Mucosa of descending colon (tissue), 3 donors: ENCODE data around the gene KCNG1. TPM values are rescaled to one million over a fixed set of nuclear protein-coding genes. Genes with fewer than 3 reads are reported as not detected.

Source experiments
- ATAC-seq: fragments of 200-7000 bp; cut with Tn5 transposase; one replicate; pipeline ENCODE4 v1.9.1; 2020; ENCODE audit warnings: mild to moderate bottlenecking, moderate library complexity
- DNase-seq, 3 donors: peaks; one replicate each; pipeline ENCODE4 v3.0.0-alpha.2; 2020
- H3K36me3 ChIP-seq: fragments of 200-600 bp; one replicate; pipeline ENCODE4 v1.8.0; 2021; ENCODE audit warnings: low read depth, mild to moderate bottlenecking
- H3K4me1 ChIP-seq: fragments of 200-600 bp; one replicate; pipeline ENCODE4 v1.8.0; 2021; ENCODE audit warnings: low read depth, mild to moderate bottlenecking
- H3K4me3 ChIP-seq: fragments of 200-600 bp; one replicate; pipeline ENCODE4 v1.8.0; 2021; ENCODE audit warnings: mild to moderate bottlenecking
- H3K9me3 ChIP-seq: fragments of 200-600 bp; one replicate; pipeline ENCODE4 v1.8.0; 2021; ENCODE audit warnings: mild to moderate bottlenecking
- CTCF ChIP-seq: fragments of 200-600 bp; IDR thresholded peaks from one replicate; pipeline ENCODE4 v1.8.0; 2022; ENCODE audit warnings: antibody characterized with exemption, mild to moderate bottlenecking
- intact Hi-C, 2 donors: fragments of 100-400 bp; cut with DNase I in 1 of 2; cut with micrococcal nuclease in 1 of 2; formaldehyde crosslinking; loops; one replicate each; pipeline versions ENCODE4 v1.11.0 to v1.11.1; 2022; cut with DNase I, micrococcal nuclease
- total RNA-seq, 3 donors: library from RNA; stranded (reverse); fragmentation: NEBNext Ultra II Directional in 2 of 3; extraction: Animal tissue kit (Norgen Biotek cat#: 25700) in 2 of 3; gene quantifications; one replicate each; pipeline versions ENCODE4 v1.2.1 to v1.2.4, GENCODE V29; 2021 to 2023
- donor health status: DM: no; HTN: no; CAD: no; lungs with moderate emphysema.
- donor health status: DM: no; HTN: no; CAD: no.
- donor health status: DM: no; HTN: yes; CAD: no.

Gene KCNG1
- total RNA-seq, 3 donors from 2014 or later: 6.3 to 16.9 (median 7.2) TPM

GRCh38 chr20:50968289-50968688 is 54.6 kb downstream of the KCNG1 start:
- TF ChIP-seq CTCF: no peak
- no peak for ATAC-seq
- H3K4me1 ChIP-seq: no peaks in the 10 kb centered on the region
- no peaks in the 10 kb centered on the region for H3K9me3 ChIP-seq
- no peak overlapping the region for H3K4me3 ChIP-seq
- intact Hi-C loops: no loop called here
- DNase-seq: no peak
- H3K36me3 ChIP-seq: no peaks in the 10 kb centered on the region

- DNase-seq (no peak), ATAC-seq (no peak)
- Histone ChIP-seq H3K9me3 (no peaks in the 10 kb centered on the region), H3K36me3 (no peaks in the 10 kb centered on the region), H3K4me3 (no peak overlapping the region), H3K4me1 (no peaks in the 10 kb centered on the region)
- intact Hi-C loops: no loop called here
- TF ChIP-seq CTCF: no peak
Observed at GRCh38 chr20:50967586-50967985, 55.3 kb downstream of the KCNG1 start.

- intact Hi-C loops: no loop called here
- TF ChIP-seq CTCF: no peak
- Histone ChIP-seq H3K4me3 (no peak overlapping the region), H3K4me1 (peaks cover 22% of the 10 kb centered on the region), H3K9me3 (no peaks in the 10 kb centered on the region), H3K36me3 (no peaks in the 10 kb centered on the region)
- no peak for ATAC-seq
- DNase-seq: peak in 1 of 3 donors; percentile 55
Observed at GRCh38 chr20:50959543-50960126, 63.3 kb downstream of the KCNG1 start.

- Histone ChIP-seq H3K4me3 (peak within 1 kb of the TSS; percentile 90), H3K36me3 (no peaks in the 10 kb centered on the region), H3K4me1 (peaks cover 22% of the 10 kb centered on the region), H3K9me3 (no peaks in the 10 kb centered on the region)
- no peak for TF ChIP-seq CTCF
- peak; percentile 92 for ATAC-seq
- intact Hi-C loops: no loop called here
- DNase-seq: peak; percentile 78 to 88 (median 81)
Observed at GRCh38 chr20:50958615-50959542, 64.0 kb downstream of the KCNG1 start, which contains the start of gene MOCS3. TSS of gene MOCS3 (plus strand) at chr20:50958818. CDS start at chr20:50958843, 25 bp downstream.

DNA sequence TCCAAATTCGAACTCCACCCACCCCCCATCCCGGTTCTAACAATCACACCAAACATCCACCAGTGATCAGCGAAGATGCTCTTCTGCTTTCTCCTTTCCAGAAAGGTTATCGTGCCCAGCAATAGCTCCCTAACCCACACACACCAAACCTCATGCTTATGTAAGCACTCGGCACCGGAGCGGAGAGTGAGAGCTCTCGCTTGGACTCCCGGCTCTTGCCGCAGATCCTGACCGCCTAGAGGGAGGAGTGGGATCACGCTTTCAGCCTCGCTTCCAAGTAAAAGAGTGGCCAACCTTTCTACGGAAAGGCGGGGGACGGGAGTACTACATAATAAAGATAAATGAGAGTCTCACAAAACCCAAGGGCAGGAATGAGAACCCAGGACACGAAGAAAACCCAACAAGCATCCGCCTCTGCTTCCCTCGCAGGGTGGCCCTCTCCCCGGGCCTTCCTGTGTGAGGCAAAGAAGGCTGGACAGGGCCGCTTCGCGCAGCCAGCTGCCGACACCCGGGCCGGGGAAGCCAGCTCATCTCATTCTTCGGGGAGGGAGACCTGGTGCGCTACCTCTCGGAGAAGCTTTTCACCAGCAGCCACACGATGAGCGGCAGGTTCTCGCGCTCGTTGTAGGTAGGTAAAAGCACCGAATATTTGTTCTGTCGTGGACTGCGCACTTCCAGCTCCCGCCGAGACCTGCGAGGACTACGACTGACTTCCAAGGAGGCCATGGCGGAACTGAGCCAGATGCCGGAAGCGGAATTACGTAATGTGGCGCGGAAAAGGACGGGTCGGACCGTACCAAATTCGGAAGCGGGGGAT is 64.9 kb downstream of the KCNG1 start, which contains the start of gene DPM1:
TSS of gene DPM1 (minus strand) at position 735 of the 817 bp plus-strand sequence. CDS start at position 726, 9 bp downstream.
- intact Hi-C loops: no loop called here
- ATAC-seq (peak; percentile 94), DNase-seq (peak; percentile 86 to 93 (median 87))
- no peak for TF ChIP-seq CTCF
- Histone ChIP-seq H3K4me3 (peak within 1 kb of the TSS; percentile 90), H3K4me1 (peaks cover 22% of the 10 kb centered on the region), H3K36me3 (no peaks in the 10 kb centered on the region), H3K9me3 (no peaks in the 10 kb centered on the region)
